Spleen (tissue), 7 donors: ENCODE measurements around the gene HECW1.

Source experiments
- POLR2A ChIP-seq, 3 donors: fragments of 450-650 bp; IDR thresholded peaks; one replicate each; pipeline ENCODE4 v1.5.1; 2017; ENCODE audit warnings: antibody characterized with exemption in 3 of 3, mild to moderate bottlenecking in 1 of 3
- POLR2AphosphoS5 ChIP-seq, 3 donors: sonication (generic); formaldehyde crosslinking; IDR thresholded peaks; one replicate each; pipeline ENCODE4 v1.5.1; 2017; ENCODE audit warnings: antibody characterized with exemption in 3 of 3
- TF ChIP-seq, protein P1 (sequence below), 11 experiments: fragments of 200-600 bp in 7 of 11; fragments of 450-650 bp in 4 of 11; sonication (generic) in 4 of 11; IDR thresholded peaks in 8 of 11; conservative IDR thresholded peaks in 3 of 11; 1 replicate in 7 of 11; 2 replicates in 4 of 11; pipeline versions ENCODE4 v1.4.0 to v1.8.0; 2016 to 2021; ENCODE audit warnings: antibody characterized with exemption in 11 of 11, inconsistent platforms in 4 of 11, mild to moderate bottlenecking in 1 of 11
- donor health status: DM: no; HTN: no; CAD: no; lungs with moderate emphysema.
- donor health status: DM: no; HTN: no; CAD: no.
- donor health status: DM: no; HTN: no; CAD: no.

- TF ChIP-seq, protein P1, sequence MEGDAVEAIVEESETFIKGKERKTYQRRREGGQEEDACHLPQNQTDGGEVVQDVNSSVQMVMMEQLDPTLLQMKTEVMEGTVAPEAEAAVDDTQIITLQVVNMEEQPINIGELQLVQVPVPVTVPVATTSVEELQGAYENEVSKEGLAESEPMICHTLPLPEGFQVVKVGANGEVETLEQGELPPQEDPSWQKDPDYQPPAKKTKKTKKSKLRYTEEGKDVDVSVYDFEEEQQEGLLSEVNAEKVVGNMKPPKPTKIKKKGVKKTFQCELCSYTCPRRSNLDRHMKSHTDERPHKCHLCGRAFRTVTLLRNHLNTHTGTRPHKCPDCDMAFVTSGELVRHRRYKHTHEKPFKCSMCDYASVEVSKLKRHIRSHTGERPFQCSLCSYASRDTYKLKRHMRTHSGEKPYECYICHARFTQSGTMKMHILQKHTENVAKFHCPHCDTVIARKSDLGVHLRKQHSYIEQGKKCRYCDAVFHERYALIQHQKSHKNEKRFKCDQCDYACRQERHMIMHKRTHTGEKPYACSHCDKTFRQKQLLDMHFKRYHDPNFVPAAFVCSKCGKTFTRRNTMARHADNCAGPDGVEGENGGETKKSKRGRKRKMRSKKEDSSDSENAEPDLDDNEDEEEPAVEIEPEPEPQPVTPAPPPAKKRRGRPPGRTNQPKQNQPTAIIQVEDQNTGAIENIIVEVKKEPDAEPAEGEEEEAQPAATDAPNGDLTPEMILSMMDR (IDR thresholded peaks at IDR 0.05 in 8 of 11, conservative IDR thresholded peaks at IDR 0.05 in 3 of 11) = no peak
- TF ChIP-seq POLR2A (IDR thresholded peaks at IDR 0.05) (no peak), POLR2AphosphoS5 (IDR thresholded peaks at IDR 0.05) (no peak)
These were observed 11.0 kb downstream of the HECW1 start for GRCh38 chr7:43123457-43123856.
